ENCODE measurements around the gene SLC16A5. TPM values are rescaled to one million over a fixed set of nuclear protein-coding genes. Genes with fewer than 3 reads are reported as not detected.

SLC16A5 gene
- total RNA-seq, 1 donor from 2014 or later = 7.1 TPM

DNA sequence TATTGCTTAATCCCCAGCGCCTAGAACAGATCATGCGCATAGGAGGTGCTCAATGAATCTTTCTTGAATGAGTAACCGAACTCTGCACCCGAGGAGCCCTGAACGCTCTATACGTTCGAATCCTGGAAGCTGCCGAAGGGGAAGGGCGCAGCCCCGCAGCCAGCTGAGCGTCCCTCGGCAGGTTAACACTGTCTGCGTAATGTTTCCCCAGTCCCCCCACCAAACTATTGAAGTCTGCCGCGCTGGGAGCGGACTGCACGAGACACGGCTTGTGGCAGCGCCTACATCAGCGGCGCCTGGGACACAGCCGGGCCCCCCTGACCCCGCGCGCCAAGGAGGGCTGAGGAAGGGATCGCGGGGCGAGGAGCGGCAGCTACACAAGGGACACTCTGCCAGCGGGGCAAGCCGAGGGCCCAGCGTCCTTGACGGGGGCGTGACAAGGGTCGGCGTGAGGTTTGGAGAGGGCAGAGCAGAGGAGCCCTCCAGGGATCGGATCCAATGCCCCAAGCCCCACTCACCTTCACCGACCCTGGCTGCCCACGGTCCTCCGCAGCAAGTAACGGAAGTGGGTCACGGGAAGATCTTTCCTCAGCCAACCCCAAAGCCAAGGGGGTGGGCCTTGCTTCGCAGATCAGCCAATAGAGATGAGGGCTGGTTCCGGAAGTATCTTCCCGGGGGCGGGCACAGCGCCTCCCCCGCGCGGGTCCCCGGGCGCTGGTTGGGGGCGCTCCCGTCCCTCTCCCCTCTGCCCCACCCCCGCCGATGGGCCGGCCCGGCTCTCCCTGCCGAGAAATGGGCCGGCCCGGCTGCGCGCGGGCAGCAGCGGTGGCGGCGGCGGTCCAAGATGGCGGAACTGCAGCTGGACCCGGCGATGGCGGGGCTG lies 41.1 kb upstream of the SLC16A5 start, which contains the start of the genes ATP5PD and KCTD2:
Gene ATP5PD, minus strand, starts transcription at position 563 of the 883 bp plus-strand sequence. CDS start 4,319 bp downstream, outside the sequence.
Gene KCTD2, plus strand, starts transcription at position 819 of the 883 bp plus-strand sequence. Its CDS starts 26 bp downstream, at position 845.
- H3K4me1 ChIP-seq (ENCODE audit: insufficient read depth, low read length) = peaks cover 13% of the 10 kb centered on the region
- peak within 1 kb of the TSS; percentile 79 for H3K27ac ChIP-seq (ENCODE audit: low read depth, low read length)
- H3K4me3 ChIP-seq (ENCODE audit: insufficient read depth, low read depth, low read length) = peak within 1 kb of the TSS; percentile 97
- H3K4me2 ChIP-seq (ENCODE audit: low read length) = peak within 1 kb of the TSS; percentile 100
- Mint-ChIP-seq H3K9me3 (ENCODE audit: unreplicated experiment) (no peaks in the 10 kb centered on the region), H3K4me1 (ENCODE audit: low read depth, unreplicated experiment) (peaks cover 11% of the 10 kb centered on the region), H3K4me3 (ENCODE audit: unreplicated experiment) (peak within 1 kb of the TSS; percentile 96), H3K36me3 (ENCODE audit: low read depth, unreplicated experiment) (peaks cover 6% of the 10 kb centered on the region), H3K27ac (ENCODE audit: unreplicated experiment) (peak within 1 kb of the TSS; percentile 90), H3K27me3 (ENCODE audit: low read depth, unreplicated experiment) (no peaks in the 10 kb centered on the region)
- no peak for FAIRE-seq
- peak within 1 kb of the TSS; percentile 93 for H3K9ac ChIP-seq (ENCODE audit: low read length)
- peaks cover 26% of the 10 kb centered on the region for H3K79me2 ChIP-seq (ENCODE audit: insufficient read depth, low read length)
- TF ChIP-seq, protein P1, sequence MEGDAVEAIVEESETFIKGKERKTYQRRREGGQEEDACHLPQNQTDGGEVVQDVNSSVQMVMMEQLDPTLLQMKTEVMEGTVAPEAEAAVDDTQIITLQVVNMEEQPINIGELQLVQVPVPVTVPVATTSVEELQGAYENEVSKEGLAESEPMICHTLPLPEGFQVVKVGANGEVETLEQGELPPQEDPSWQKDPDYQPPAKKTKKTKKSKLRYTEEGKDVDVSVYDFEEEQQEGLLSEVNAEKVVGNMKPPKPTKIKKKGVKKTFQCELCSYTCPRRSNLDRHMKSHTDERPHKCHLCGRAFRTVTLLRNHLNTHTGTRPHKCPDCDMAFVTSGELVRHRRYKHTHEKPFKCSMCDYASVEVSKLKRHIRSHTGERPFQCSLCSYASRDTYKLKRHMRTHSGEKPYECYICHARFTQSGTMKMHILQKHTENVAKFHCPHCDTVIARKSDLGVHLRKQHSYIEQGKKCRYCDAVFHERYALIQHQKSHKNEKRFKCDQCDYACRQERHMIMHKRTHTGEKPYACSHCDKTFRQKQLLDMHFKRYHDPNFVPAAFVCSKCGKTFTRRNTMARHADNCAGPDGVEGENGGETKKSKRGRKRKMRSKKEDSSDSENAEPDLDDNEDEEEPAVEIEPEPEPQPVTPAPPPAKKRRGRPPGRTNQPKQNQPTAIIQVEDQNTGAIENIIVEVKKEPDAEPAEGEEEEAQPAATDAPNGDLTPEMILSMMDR (IDR thresholded peaks at IDR 0.05; ENCODE audit: insufficient read depth, low read depth, low read length) = no peak
- TF ChIP-seq EZH2 (IDR thresholded peaks at IDR 0.05; ENCODE audit: insufficient read depth, low read length) = no peak
- H2AFZ ChIP-seq (ENCODE audit: low read depth, low read length) = peak within 1 kb of the TSS; percentile 88
- no peaks in the 10 kb centered on the region for H3K9me3 ChIP-seq (ENCODE audit: insufficient read depth, low read depth, low read length)
- H4K20me1 ChIP-seq (ENCODE audit: insufficient read depth, low read length) = peaks cover 16% of the 10 kb centered on the region
- peak; percentile 94 for DNase-seq (ENCODE audit: low read depth)
- H3K27me3 ChIP-seq (ENCODE audit: insufficient read depth, low read length) = no peaks in the 10 kb centered on the region
- peaks cover 1% of the 10 kb centered on the region for H3K36me3 ChIP-seq (ENCODE audit: insufficient read depth, low read length)

DNA sequence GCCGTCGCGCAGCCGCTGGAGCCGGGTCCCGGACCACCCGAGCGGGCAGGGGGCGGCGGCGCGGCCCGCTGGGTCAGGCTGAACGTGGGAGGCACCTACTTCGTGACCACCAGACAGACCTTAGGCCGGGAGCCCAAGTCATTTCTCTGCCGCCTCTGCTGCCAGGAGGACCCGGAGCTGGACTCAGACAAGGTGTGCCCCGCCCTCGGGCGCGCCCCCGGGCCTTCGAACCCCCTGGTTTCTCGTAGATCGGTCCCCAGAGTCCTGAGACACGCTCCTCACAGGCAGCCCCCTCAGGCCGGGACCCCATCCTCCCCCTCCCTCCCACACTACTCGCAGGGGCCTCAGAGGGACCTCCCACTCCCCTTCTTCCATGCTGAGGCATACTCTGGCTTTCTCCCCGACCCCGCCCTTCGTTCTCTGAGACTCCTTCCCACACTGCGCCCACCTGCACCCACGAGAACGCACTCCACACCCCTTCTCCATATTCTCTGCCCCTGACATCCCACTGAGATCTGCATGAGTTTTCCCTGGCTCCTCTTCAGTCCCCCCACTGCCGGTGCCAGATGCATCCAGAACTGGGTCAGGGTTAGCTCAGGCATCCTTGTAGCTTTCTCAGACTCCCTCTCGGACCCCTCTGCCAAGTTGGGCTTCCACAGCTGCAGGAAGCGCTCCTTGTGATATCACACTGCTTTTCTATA lies 40.2 kb upstream of the SLC16A5 start:
- no peaks in the 10 kb centered on the region for H3K9me3 Mint-ChIP-seq (ENCODE audit: unreplicated experiment)
- peak overlapping the region; percentile 79 for H2AFZ ChIP-seq (ENCODE audit: low read depth, low read length)
- peaks cover 26% of the 10 kb centered on the region for H3K79me2 ChIP-seq (ENCODE audit: insufficient read depth, low read length)
- H3K9me3 ChIP-seq (ENCODE audit: insufficient read depth, low read depth, low read length) = no peaks in the 10 kb centered on the region
- DNase-seq (ENCODE audit: low read depth) (no peak), FAIRE-seq (no peak)
- peak overlapping the region; percentile 90 for H3K27ac Mint-ChIP-seq (ENCODE audit: unreplicated experiment)
- H3K4me3 ChIP-seq (ENCODE audit: insufficient read depth, low read depth, low read length) = peak overlapping the region; percentile 97
- H3K4me1 ChIP-seq (ENCODE audit: insufficient read depth, low read length) = peaks cover 13% of the 10 kb centered on the region
- peaks cover 11% of the 10 kb centered on the region for H3K4me1 Mint-ChIP-seq (ENCODE audit: low read depth, unreplicated experiment)
- H3K9ac ChIP-seq (ENCODE audit: low read length) = peak overlapping the region; percentile 93
- no peaks in the 10 kb centered on the region for H3K27me3 Mint-ChIP-seq (ENCODE audit: low read depth, unreplicated experiment)
- H3K36me3 Mint-ChIP-seq (ENCODE audit: low read depth, unreplicated experiment) = peaks cover 1% of the 10 kb centered on the region
- TF ChIP-seq, protein P1 (IDR thresholded peaks at IDR 0.05; ENCODE audit: insufficient read depth, low read depth, low read length) = no peak
- TF ChIP-seq EZH2 (IDR thresholded peaks at IDR 0.05; ENCODE audit: insufficient read depth, low read length) = no peak
- no peaks in the 10 kb centered on the region for H3K27me3 ChIP-seq (ENCODE audit: insufficient read depth, low read length)
- H3K27ac ChIP-seq (ENCODE audit: low read depth, low read length) = peak overlapping the region; percentile 41
- H3K4me3 Mint-ChIP-seq (ENCODE audit: unreplicated experiment) = peak overlapping the region; percentile 96
- H4K20me1 ChIP-seq (ENCODE audit: insufficient read depth, low read length) = peaks cover 20% of the 10 kb centered on the region
- peak overlapping the region; percentile 100 for H3K4me2 ChIP-seq (ENCODE audit: low read length)
- peaks cover 5% of the 10 kb centered on the region for H3K36me3 ChIP-seq (ENCODE audit: insufficient read depth, low read length)

Measured in astrocyte (in vitro differentiated cells and primary cell).